COR-L47 (cell line): ENCODE data around the gene ANXA6.
"Not testable (repeated sequence)": the region's sequence is repeated elsewhere in the genome, so short reads cannot be mapped to it uniquely, and the experiment has no call there.

Experiments
- DNase-seq: peaks from one replicate; lab custom pipeline; 2025; lab: John Stamatoyannopoulos, UW

Gene ANXA6

GRCh38 chr5:151180291-151180690 is 22.7 kb upstream of the ANXA6 start:
- no peak for DNase-seq

- no peak for DNase-seq
These were observed 21.9 kb upstream of the ANXA6 start for GRCh38 chr5:151179489-151179840.

- no peak for DNase-seq
These were observed 21.4 kb upstream of the ANXA6 start for GRCh38 chr5:151178777-151179488.

GRCh38 chr5:151178372-151178771 is 20.8 kb upstream of the ANXA6 start:
- DNase-seq: no peak

GRCh38 chr5:151176268-151176667 is 18.7 kb upstream of the ANXA6 start:
- DNase-seq: not testable (repeated sequence)

GRCh38 chr5:151174612-151175101 is 17.1 kb upstream of the ANXA6 start:
- DNase-seq: no peak

GRCh38 chr5:151173711-151174611 is 16.4 kb upstream of the ANXA6 start:
- DNase-seq: no peak

- DNase-seq: no peak
These were observed 13.9 kb upstream of the ANXA6 start for GRCh38 chr5:151171529-151171928.

- DNase-seq: no peak
These were observed 11.2 kb upstream of the ANXA6 start for GRCh38 chr5:151168602-151169344.

GRCh38 chr5:151167022-151167421 is 9.4 kb upstream of the ANXA6 start:
- DNase-seq: no peak

- DNase-seq: peak; percentile 40
These were observed 7.3 kb upstream of the ANXA6 start for GRCh38 chr5:151164687-151165392.

- DNase-seq: no peak
These were observed 5.2 kb upstream of the ANXA6 start for GRCh38 chr5:151162776-151163175.

GRCh38 chr5:151159649-151160373 is 2.2 kb upstream of the ANXA6 start:
- no peak for DNase-seq

GRCh38 chr5:151158287-151158661 is 695 bp upstream of the ANXA6 start:
- DNase-seq: no peak

- DNase-seq: no peak
These were observed 815 bp downstream of the ANXA6 start for GRCh38 chr5:151156507-151157420.

- peak; percentile 15 for DNase-seq
These were observed 1.6 kb downstream of the ANXA6 start for GRCh38 chr5:151155775-151156506.

- no peak for DNase-seq
These were observed 2.4 kb downstream of the ANXA6 start for GRCh38 chr5:151154931-151155774.

- no peak for DNase-seq
These were observed 3.8 kb downstream of the ANXA6 start for GRCh38 chr5:151153766-151154272.
